GM12878 (cell line): ENCODE results near the gene ATP13A1. TPM values are rescaled to one million over a fixed set of nuclear protein-coding genes. Genes with fewer than 3 reads are reported as not detected.

Source experiments
- CREB1 ChIP-seq: IDR thresholded peaks from 2 replicates; pipeline ENCODE4 v1.6.1; 2012; ENCODE audit warnings: low read depth, mild to moderate bottlenecking, inconsistent platforms
- ETV6 ChIP-seq, 2 experiments: fragments of 450-650 bp in 1 of 2; IDR thresholded peaks in 1 of 2; conservative IDR thresholded peaks in 1 of 2; 2 replicates each; pipeline ENCODE4 v1.6.1; 2014; ENCODE audit warnings: antibody characterized with exemption in 1 of 2, borderline replicate concordance in 1 of 2, low read depth in 1 of 2, mild to moderate bottlenecking in 1 of 2, moderate library complexity in 1 of 2
- NBN ChIP-seq: fragments of 450-650 bp; IDR thresholded peaks from 2 replicates; pipeline ENCODE4 v1.6.1; 2016
- NFIC ChIP-seq: IDR thresholded peaks from 2 replicates; pipeline ENCODE4 v1.6.1; 2012; ENCODE audit warnings: low read depth, mild to moderate bottlenecking, inconsistent platforms, low read length, moderate library complexity
- PML ChIP-seq: IDR thresholded peaks from 2 replicates; pipeline ENCODE4 v1.6.1; 2012; ENCODE audit warnings: low read length, inconsistent platforms
- RELA ChIP-seq: fragments of 450-650 bp; IDR thresholded peaks from 2 replicates; pipeline ENCODE4 v1.8.0; 2014; ENCODE audit warnings: borderline replicate concordance; ENCODE audit not compliant: partially characterized antibody
- SUZ12 ChIP-seq: fragments of 200-600 bp; sonication (generic); IDR thresholded peaks from one replicate; pipeline ENCODE4 v1.6.1; 2018; ENCODE audit warnings: antibody characterized with exemption, mild to moderate bottlenecking; ENCODE audit not compliant: unreplicated experiment
- TCF3 ChIP-seq: IDR thresholded peaks from 2 replicates; pipeline ENCODE4 v1.6.1; 2012; ENCODE audit warnings: low read depth, mild to moderate bottlenecking, low read length, borderline replicate concordance; ENCODE audit not compliant: insufficient read depth
- ZNF274 ChIP-seq: IDR thresholded peaks from one replicate; pipeline ENCODE4 v1.8.0; 2011; ENCODE audit not compliant: insufficient read length, insufficient read depth
- polyA plus RNA-seq, 11 experiments: library from polyadenylated mRNA; depleted of rRNA in 4 of 11; unstranded in 6 of 11; stranded (reverse) in 5 of 11; fragments of >200 nt; fragmentation: Nextera tagmentation in 4 of 11; fragmentation: Illumina TruSeq in 1 of 11; extraction: Ambion mirVana in 4 of 11; extraction: Trizol in 1 of 11; gene quantifications; 1 replicate in 1 of 11; 2 replicates in 10 of 11; pipeline versions ENCODE4 v1.2.1 to v1.2.3, GENCODE V29; 2011 to 2016; ENCODE audit warnings: inconsistent platforms in 2 of 11, missing spikeins in 2 of 11, low read depth in 1 of 11
- total RNA-seq, 4 experiments: library from RNA; depleted of rRNA in 3 of 4; stranded (reverse); fragments of >200 nt in 3 of 4; fragmentation: Illumina TruSeq in 1 of 4; extraction: Trizol in 1 of 4; gene quantifications; 2 replicates each; pipeline versions ENCODE4 v1.2.1 to v1.2.3, GENCODE V29; 2013 to 2021
- TF ChIP-seq, protein P1 (sequence below): fragments of 450-650 bp; IDR thresholded peaks from 2 replicates; pipeline ENCODE4 v1.6.1; 2017; ENCODE audit warnings: antibody characterized with exemption, mild to moderate bottlenecking, moderate library complexity
- TF ChIP-seq, protein P2 (sequence below): fragments of 450-650 bp; formaldehyde crosslinking; IDR thresholded peaks from 2 replicates; pipeline ENCODE4 v1.4.0; 2022; ENCODE audit warnings: mild to moderate bottlenecking, moderate library complexity
- TF ChIP-seq, protein P3 (sequence below): fragments of 450-650 bp; formaldehyde crosslinking; IDR thresholded peaks from 2 replicates; pipeline ENCODE4 v1.5.0; 2022; ENCODE audit warnings: mild to moderate bottlenecking, missing genetic modification characterization
- TF ChIP-seq, protein P4 (sequence below): IDR thresholded peaks from 2 replicates; pipeline ENCODE4 v1.6.1; 2012; ENCODE audit warnings: improper control_type of control experiment, low read depth, low read length; ENCODE audit not compliant: insufficient replicate concordance

Gene ATP13A1
- total and polyA plus RNA-seq, 10 of the 15 experiments (the other 5 are each of a cell fraction or from before 2014, with no cell fraction given): 0.37 to 91.0 (median 29.8) TPM

DNA sequence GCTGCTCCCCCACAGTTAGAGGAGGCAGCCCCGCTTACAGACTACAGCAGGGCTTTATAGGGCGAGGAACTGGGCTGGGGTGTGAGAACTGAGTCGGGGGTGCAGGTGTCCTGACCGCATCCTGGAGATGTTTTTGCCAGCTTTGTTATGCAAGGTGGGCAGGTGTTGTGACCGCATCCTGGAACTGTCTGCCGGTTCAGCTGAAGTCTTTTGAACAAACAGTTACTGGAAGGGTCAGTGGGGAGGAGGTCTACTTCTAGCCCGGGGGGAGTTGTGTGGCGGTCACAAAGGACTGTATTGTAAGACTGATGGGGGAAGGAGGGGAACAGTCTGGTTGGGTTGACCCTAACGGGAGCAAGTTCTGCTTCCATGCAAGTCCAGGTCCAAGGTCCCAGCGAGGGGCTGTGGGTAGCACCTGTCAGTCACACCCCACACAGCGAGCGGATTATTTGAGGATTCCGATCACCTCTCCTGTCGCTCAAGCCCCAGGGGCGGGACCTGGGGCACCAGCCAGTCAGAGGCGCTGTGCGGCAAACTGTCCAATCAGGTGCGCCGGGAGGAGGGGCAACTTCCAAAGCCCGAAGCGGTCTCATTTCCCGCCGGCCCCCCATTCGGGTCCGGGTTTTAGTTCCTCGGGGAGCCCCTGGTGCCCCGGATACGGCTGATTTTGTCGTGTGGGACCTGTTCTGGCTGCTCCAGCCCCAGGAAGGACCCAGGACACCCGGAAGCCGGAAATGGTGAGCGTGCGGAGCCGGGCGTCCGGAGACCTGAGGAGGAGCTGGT lies 4.9 kb upstream of the ATP13A1 start, which contains the start of gene ZNF101 (continued):
- TF ChIP-seq NFIC (peak; percentile 42; the same call in 1 of the 2 replicates), RELA (no peak), PML (no peak; the same call in 1 of the 2 replicates), NBN (peak; percentile 20; the same call in 1 of the 2 replicates), SUZ12 (no peak), CREB1 (0 out of 2 replicates have a peak, but pooled peaks have one; percentile 59), ZNF274 (no peak), ETV6 (conservative IDR thresholded peaks at IDR 0.05 in 1 of 2, IDR thresholded peaks at IDR 0.05 in 1 of 2; ENCODE audit: borderline replicate concordance in 1 of 2, low read depth in 1 of 2) (peak in 1 of 2 experiments; percentile 75; a peak in 1 of 4 replicates), TCF3 (peak; percentile 93)
- TF ChIP-seq, protein P1, sequence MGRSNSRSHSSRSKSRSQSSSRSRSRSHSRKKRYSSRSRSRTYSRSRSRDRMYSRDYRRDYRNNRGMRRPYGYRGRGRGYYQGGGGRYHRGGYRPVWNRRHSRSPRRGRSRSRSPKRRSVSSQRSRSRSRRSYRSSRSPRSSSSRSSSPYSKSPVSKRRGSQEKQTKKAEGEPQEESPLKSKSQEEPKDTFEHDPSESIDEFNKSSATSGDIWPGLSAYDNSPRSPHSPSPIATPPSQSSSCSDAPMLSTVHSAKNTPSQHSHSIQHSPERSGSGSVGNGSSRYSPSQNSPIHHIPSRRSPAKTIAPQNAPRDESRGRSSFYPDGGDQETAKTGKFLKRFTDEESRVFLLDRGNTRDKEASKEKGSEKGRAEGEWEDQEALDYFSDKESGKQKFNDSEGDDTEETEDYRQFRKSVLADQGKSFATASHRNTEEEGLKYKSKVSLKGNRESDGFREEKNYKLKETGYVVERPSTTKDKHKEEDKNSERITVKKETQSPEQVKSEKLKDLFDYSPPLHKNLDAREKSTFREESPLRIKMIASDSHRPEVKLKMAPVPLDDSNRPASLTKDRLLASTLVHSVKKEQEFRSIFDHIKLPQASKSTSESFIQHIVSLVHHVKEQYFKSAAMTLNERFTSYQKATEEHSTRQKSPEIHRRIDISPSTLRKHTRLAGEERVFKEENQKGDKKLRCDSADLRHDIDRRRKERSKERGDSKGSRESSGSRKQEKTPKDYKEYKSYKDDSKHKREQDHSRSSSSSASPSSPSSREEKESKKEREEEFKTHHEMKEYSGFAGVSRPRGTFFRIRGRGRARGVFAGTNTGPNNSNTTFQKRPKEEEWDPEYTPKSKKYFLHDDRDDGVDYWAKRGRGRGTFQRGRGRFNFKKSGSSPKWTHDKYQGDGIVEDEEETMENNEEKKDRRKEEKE: peak; percentile 78
- TF ChIP-seq, protein P2, sequence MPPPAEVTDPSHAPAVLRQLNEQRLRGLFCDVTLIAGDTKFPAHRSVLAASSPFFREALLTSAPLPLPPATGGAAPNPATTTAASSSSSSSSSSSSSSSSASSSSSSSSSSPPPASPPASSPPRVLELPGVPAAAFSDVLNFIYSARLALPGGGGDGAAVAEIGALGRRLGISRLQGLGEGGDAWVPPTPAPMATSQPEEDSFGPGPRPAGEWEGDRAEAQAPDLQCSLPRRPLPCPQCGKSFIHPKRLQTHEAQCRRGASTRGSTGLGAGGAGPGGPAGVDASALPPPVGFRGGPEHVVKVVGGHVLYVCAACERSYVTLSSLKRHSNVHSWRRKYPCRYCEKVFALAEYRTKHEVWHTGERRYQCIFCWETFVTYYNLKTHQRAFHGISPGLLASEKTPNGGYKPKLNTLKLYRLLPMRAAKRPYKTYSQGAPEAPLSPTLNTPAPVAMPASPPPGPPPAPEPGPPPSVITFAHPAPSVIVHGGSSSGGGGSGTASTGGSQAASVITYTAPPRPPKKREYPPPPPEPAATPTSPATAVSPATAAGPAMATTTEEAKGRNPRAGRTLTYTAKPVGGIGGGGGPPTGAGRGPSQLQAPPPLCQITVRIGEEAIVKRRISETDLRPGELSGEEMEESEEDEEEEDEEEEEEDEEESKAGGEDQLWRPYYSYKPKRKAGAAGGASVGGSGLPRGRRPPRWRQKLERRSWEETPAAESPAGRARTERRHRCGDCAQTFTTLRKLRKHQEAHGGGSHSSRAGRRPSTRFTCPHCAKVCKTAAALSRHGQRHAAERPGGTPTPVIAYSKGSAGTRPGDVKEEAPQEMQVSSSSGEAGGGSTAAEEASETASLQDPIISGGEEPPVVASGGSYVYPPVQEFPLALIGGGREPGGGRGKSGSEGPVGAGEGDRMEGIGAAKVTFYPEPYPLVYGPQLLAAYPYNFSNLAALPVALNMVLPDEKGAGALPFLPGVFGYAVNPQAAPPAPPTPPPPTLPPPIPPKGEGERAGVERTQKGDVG (CRISPR knock-in tag): no peak
- TF ChIP-seq, protein P3, sequence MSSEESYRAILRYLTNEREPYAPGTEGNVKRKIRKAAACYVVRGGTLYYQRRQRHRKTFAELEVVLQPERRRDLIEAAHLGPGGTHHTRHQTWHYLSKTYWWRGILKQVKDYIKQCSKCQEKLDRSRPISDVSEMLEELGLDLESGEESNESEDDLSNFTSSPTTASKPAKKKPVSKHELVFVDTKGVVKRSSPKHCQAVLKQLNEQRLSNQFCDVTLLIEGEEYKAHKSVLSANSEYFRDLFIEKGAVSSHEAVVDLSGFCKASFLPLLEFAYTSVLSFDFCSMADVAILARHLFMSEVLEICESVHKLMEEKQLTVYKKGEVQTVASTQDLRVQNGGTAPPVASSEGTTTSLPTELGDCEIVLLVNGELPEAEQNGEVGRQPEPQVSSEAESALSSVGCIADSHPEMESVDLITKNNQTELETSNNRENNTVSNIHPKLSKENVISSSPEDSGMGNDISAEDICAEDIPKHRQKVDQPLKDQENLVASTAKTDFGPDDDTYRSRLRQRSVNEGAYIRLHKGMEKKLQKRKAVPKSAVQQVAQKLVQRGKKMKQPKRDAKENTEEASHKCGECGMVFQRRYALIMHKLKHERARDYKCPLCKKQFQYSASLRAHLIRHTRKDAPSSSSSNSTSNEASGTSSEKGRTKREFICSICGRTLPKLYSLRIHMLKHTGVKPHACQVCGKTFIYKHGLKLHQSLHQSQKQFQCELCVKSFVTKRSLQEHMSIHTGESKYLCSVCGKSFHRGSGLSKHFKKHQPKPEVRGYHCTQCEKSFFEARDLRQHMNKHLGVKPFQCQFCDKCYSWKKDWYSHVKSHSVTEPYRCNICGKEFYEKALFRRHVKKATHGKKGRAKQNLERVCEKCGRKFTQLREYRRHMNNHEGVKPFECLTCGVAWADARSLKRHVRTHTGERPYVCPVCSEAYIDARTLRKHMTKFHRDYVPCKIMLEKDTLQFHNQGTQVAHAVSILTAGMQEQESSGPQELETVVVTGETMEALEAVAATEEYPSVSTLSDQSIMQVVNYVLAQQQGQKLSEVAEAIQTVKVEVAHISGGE (CRISPR knock-in tag): peak; percentile 70
- TF ChIP-seq, protein P4, sequence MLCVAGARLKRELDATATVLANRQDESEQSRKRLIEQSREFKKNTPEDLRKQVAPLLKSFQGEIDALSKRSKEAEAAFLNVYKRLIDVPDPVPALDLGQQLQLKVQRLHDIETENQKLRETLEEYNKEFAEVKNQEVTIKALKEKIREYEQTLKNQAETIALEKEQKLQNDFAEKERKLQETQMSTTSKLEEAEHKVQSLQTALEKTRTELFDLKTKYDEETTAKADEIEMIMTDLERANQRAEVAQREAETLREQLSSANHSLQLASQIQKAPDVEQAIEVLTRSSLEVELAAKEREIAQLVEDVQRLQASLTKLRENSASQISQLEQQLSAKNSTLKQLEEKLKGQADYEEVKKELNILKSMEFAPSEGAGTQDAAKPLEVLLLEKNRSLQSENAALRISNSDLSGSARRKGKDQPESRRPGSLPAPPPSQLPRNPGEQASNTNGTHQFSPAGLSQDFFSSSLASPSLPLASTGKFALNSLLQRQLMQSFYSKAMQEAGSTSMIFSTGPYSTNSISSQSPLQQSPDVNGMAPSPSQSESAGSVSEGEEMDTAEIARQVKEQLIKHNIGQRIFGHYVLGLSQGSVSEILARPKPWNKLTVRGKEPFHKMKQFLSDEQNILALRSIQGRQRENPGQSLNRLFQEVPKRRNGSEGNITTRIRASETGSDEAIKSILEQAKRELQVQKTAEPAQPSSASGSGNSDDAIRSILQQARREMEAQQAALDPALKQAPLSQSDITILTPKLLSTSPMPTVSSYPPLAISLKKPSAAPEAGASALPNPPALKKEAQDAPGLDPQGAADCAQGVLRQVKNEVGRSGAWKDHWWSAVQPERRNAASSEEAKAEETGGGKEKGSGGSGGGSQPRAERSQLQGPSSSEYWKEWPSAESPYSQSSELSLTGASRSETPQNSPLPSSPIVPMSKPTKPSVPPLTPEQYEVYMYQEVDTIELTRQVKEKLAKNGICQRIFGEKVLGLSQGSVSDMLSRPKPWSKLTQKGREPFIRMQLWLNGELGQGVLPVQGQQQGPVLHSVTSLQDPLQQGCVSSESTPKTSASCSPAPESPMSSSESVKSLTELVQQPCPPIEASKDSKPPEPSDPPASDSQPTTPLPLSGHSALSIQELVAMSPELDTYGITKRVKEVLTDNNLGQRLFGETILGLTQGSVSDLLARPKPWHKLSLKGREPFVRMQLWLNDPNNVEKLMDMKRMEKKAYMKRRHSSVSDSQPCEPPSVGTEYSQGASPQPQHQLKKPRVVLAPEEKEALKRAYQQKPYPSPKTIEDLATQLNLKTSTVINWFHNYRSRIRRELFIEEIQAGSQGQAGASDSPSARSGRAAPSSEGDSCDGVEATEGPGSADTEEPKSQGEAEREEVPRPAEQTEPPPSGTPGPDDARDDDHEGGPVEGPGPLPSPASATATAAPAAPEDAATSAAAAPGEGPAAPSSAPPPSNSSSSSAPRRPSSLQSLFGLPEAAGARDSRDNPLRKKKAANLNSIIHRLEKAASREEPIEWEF: no peak
